ENCODE data around the gene TCEA2. TPM values are rescaled to one million over a fixed set of nuclear protein-coding genes. Genes with fewer than 3 reads are reported as not detected.

TCEA2 gene
- total and polyA plus RNA-seq, 7 donors: 2.1 to 50.5 (median 41.7) TPM

DNA sequence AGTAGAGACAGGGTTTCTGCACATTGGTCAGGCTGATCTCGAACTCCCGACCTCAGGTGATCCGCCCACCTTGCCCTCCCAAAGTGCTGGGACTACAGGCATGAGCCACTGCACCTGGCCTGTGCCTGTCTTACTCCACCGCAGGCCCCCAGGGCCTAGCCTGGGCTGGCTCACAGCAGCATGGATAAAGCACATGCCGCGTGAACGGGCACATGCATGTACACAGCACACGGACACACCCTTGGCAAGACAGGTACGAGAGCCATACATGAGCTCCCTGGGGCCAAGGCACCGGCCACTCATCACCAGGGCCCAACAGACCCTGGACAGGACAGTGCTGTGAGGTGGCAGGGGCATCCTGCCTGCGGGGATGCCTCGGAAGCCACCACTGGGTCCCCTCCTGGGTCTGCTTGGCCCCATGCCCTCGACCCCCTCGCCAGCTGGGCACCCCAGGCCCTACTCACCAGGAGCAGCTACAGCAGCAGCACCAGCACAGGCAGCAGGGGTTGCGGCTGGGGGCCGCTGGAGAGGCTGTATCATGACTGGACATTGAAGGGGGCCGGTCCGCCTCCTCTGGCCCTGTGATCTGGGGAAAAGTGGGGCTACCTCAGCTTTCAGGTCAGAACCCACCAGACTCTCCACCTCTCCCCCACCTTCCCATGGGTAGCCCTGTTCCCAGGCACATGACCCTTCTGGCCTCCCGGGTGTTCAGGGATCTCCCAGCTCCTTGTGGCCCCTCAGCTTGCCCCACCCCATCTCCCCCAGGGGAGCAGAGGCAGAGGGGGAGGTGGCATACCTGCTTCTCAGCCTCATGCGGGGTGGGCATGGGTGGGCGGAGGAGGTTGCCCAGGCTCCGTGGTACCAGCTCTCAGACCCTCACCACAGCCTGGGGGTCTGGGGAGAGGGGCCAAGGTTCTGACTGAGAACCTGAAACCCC, 13.3 kb downstream of the TCEA2 start:
- Histone ChIP-seq H3K4me3 (peak overlapping the region in 2 of 4 donors; percentile 77 to 85), H3K27me3 (no peaks in the 10 kb centered on the region), H3K9me3 (no peaks in the 10 kb centered on the region), H3K4me1 (peaks cover 0 to 16% (median 15%) of the 10 kb centered on the region in 4 donors), H3K27ac (no peak overlapping the region), H3K36me3 (peaks cover 0 to 26% (median 6%) of the 10 kb centered on the region in 4 donors)
- DNase-seq: no peak
- no peak for TF ChIP-seq POLR2AphosphoS5 (IDR thresholded peaks at IDR 0.05)
- TF ChIP-seq, protein P1, sequence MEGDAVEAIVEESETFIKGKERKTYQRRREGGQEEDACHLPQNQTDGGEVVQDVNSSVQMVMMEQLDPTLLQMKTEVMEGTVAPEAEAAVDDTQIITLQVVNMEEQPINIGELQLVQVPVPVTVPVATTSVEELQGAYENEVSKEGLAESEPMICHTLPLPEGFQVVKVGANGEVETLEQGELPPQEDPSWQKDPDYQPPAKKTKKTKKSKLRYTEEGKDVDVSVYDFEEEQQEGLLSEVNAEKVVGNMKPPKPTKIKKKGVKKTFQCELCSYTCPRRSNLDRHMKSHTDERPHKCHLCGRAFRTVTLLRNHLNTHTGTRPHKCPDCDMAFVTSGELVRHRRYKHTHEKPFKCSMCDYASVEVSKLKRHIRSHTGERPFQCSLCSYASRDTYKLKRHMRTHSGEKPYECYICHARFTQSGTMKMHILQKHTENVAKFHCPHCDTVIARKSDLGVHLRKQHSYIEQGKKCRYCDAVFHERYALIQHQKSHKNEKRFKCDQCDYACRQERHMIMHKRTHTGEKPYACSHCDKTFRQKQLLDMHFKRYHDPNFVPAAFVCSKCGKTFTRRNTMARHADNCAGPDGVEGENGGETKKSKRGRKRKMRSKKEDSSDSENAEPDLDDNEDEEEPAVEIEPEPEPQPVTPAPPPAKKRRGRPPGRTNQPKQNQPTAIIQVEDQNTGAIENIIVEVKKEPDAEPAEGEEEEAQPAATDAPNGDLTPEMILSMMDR (IDR thresholded peaks at IDR 0.05): no peak
- TF ChIP-seq POLR2A (IDR thresholded peaks at IDR 0.05): no peak
- TF ChIP-seq EP300 (IDR thresholded peaks at IDR 0.05): no peak
- WGBS, 2 donors: 87 to 91% methylated on average over 22 of the region's 22 CpGs
- intact Hi-C loops (cut with DNase I): no loop called here

DNA sequence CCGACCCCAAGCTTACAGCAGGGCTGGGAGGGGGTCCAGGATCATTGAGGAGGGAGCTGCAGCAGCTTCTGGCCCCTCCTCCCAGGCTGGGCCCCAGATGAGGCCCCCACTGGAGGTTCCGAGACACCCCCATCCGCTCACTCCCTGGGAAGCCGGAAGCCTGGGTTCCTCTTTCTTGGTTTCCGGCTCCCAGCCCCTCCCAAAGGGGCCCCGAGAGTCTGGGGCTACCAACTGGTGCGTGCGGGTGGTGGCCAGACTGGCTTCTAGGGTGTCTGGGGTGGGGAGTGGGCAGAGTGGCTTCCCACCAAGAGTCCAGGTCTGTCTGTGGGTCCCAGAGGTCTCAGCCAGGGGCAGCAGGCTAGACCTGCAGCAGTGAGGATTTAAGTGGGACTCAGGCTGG, 14.1 kb downstream of the TCEA2 start:
- no peak for TF ChIP-seq EP300 (IDR thresholded peaks at IDR 0.05)
- TF ChIP-seq POLR2AphosphoS5 (IDR thresholded peaks at IDR 0.05): no peak
- TF ChIP-seq, protein P1 (IDR thresholded peaks at IDR 0.05): no peak
- no peak for TF ChIP-seq POLR2A (IDR thresholded peaks at IDR 0.05)
- Histone ChIP-seq H3K27ac (no peak overlapping the region), H3K4me1 (peaks cover 0 to 16% (median 15%) of the 10 kb centered on the region in 4 donors), H3K36me3 (peaks cover 0 to 19% (median 6%) of the 10 kb centered on the region in 4 donors), H3K4me3 (peak overlapping the region in 3 of 4 donors; percentile 2 to 85 (median 77)), H3K9me3 (no peaks in the 10 kb centered on the region), H3K27me3 (no peaks in the 10 kb centered on the region)
- no peak for DNase-seq
- intact Hi-C loops (cut with DNase I): no loop called here
- 49 to 75% methylated on average over 8 of the region's 8 CpGs for WGBS, 2 donors

DNA sequence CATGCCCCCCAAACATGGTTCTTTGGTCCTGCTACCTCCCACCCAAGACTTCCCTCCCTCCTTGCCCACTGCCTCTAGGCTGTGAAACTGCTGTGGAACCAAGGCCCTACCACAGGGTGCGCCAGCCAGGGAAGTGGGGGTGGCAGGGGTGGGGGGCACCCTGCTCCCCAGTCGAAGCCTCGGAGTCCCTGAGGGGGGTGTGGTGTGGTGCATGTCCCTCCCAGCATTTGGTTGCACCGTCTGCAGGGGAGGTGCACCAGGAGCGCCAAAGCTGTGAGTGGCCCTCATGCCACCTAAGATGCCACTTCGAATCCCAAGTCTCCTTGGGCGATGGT, 14.5 kb downstream of the TCEA2 start:
- H3K27ac ChIP-seq: no peak overlapping the region

DNA sequence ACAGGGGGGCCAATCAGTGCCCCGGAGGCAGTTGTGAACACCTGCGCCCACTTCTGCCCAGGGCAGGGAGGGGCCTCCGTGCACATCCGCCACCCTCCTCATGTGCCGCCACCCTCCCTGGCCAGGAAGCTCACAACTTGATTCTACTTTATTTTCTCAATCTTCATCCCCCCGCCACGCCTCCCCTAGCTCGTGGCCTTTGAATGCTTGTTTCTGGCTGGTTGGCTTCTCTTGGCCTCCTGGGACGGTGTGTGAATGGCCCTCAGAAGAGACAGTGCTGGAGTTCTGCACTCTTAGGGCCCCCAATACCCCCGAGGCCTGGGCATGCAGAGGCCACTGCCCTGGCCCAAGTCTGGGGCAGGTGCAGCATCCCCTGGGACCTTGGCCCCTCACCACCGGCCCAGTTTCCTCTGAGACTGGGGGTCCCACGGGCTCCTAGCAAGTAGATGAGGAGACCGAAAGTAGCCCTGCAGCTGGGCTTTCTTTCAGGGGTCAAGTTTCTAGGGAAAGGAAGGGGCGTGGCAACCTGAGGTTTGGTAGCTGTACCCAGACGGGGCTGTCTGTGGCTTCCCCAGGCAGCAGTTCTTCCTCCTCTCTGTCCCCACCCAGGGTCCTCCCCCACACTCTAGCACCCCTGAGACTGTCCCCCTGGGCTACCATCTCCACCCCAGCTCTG, 15.0 kb downstream of the TCEA2 start:
- DNase-seq: no peak
- WGBS, 2 donors: 36 to 39% methylated on average over 15 of the region's 15 CpGs
- H3K27ac ChIP-seq: peak overlapping the region in 2 of 4 donors; percentile 15 to 73
- H3K4me3 ChIP-seq: peak overlapping the region in 3 of 4 donors; percentile 63 to 85 (median 77)
- no peaks in the 10 kb centered on the region for H3K9me3 ChIP-seq
- H3K36me3 ChIP-seq: peaks cover 0 to 11% (median 6%) of the 10 kb centered on the region in 4 donors
- peaks cover 0 to 7% (median 0%) of the 10 kb centered on the region in 3 donors for H3K27me3 ChIP-seq
- intact Hi-C loops (cut with DNase I): no loop called here
- TF ChIP-seq, protein P1 (IDR thresholded peaks at IDR 0.05): no peak
- TF ChIP-seq POLR2AphosphoS5 (IDR thresholded peaks at IDR 0.05) (no peak), POLR2A (IDR thresholded peaks at IDR 0.05) (no peak), EP300 (IDR thresholded peaks at IDR 0.05) (no peak)
- peaks cover 0 to 20% (median 17%) of the 10 kb centered on the region in 4 donors for H3K4me1 ChIP-seq

More for the DNA sequence above, 14.5 kb downstream of the TCEA2 start:
- 45 to 59% methylated on average over 7 of the region's 7 CpGs for WGBS, 2 donors
- peaks cover 0 to 15% (median 6%) of the 10 kb centered on the region in 4 donors for H3K36me3 ChIP-seq
- peaks cover 0 to 2% (median 0%) of the 10 kb centered on the region in 3 donors for H3K27me3 ChIP-seq
- peaks cover 0 to 16% (median 15%) of the 10 kb centered on the region in 4 donors for H3K4me1 ChIP-seq
- TF ChIP-seq POLR2AphosphoS5 (IDR thresholded peaks at IDR 0.05) (no peak), POLR2A (IDR thresholded peaks at IDR 0.05) (no peak), EP300 (IDR thresholded peaks at IDR 0.05) (no peak)
- TF ChIP-seq, protein P1 (IDR thresholded peaks at IDR 0.05): no peak
- intact Hi-C loops (cut with DNase I): no loop called here
- peak overlapping the region in 3 of 4 donors; percentile 2 to 85 (median 77) for H3K4me3 ChIP-seq
- no peak for DNase-seq
- no peaks in the 10 kb centered on the region for H3K9me3 ChIP-seq

Data from sigmoid colon (tissue), 7 donors.